ENCODE measurements around the gene CYP3A7.
"Not testable (repeated sequence)": the region's sequence is repeated elsewhere in the genome, so short reads cannot be mapped to it uniquely, and the experiment has no call there.

CYP3A7 gene

GRCh38 chr7:99707096-99707495, 27.9 kb downstream of the CYP3A7 start:
- DNase-seq (ENCODE audit: low read depth in 2 of 2): no peak

- no peak for DNase-seq (ENCODE audit: low read depth in 2 of 2)
These were observed 35.0 kb downstream of the CYP3A7 start for GRCh38 chr7:99699946-99700345.

DNA sequence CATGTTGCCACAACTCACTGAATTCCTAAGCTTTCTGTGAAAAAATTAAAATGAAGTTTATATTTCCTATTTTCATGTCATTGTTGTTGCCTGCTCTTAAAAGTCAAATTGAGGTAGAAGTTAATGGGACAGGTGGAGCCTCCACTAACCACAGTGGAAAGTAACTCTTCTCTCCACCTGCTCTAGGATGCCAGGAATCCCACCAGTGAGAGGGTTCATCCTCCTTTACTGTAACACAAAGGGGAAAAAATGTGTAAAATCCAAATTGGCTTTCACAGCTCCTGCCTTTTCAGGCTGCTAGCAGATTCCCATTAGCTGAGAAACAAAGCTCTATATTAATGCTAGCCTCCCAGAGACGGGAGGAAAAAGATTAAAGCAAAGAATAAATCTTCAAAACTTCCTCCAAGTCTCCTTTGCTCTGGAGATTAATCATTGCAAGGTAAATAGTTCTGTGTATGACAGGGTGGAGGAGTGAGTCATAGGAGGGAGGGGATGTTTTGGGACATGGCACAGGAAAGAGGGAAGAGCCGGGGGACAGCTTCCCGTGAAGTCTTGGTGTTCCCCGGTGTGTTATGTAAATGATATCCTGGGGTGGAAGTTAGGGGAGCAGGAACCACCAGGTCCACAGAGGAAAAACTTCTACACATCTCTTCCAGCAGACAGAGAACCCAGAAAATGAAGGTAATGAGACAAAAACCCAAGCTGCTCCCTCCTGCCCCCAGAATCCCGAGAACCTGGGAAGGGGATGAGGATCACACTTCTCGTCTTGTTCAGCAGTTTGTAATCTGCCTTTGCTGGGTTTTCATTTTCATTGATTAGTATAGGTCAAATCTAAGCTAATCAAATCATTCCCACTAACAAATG, 35.9 kb downstream of the CYP3A7 start:
- not testable (repeated sequence) for DNase-seq (ENCODE audit: low read depth in 2 of 2)

GRCh38 chr7:99694912-99695304, 40.1 kb downstream of the CYP3A7 start:
- DNase-seq (ENCODE audit: low read depth in 2 of 2): no peak

DNA sequence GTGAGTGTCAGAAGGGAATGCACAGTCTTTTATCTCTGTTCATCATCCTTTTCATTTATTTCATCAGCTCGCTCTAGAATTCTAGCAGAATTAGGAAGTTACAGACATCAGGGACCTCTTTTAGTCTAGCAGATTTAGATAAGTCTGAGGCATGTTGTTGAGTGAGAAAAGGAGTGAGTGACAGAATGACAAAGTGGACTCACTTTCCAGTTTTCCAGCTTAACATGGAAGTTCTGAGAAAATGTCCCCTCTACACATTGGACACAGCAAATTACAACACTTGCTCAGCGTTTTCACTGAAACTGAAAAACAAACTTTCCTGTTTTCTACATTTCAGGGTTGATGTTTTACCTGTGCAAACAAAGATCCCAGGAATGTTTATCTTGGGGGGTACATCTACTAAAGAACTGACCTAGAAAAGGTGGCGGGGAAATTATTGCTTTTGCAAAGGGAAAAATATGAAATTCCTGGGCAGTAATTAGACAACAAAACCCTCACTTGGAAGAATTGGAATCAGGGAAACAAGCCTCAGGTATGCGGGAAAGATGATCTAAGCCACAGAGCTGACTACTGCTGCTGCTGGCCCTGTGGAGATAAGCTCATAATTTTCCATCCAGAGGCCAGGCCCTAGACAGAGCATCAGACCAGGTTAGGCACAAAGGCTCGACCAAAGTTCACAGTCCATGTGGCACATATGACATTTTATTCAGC, 40.6 kb downstream of the CYP3A7 start:
- DNase-seq (ENCODE audit: low read depth in 2 of 2): no peak

GRCh38 chr7:99693427-99694200, 41.4 kb downstream of the CYP3A7 start:
- no peak for DNase-seq (ENCODE audit: low read depth in 2 of 2)

GRCh38 chr7:99693100-99693426, 41.9 kb downstream of the CYP3A7 start:
- no peak for DNase-seq (ENCODE audit: low read depth in 2 of 2)

GRCh38 chr7:99692563-99692962, 42.4 kb downstream of the CYP3A7 start:
- DNase-seq (ENCODE audit: low read depth in 2 of 2): not testable (repeated sequence)

GRCh38 chr7:99691658-99692057, 43.3 kb downstream of the CYP3A7 start:
- DNase-seq (ENCODE audit: low read depth in 2 of 2): not testable (repeated sequence)

- DNase-seq (ENCODE audit: low read depth in 2 of 2): not testable (repeated sequence)
These were observed 44.1 kb downstream of the CYP3A7 start for GRCh38 chr7:99690918-99691317.

DNA sequence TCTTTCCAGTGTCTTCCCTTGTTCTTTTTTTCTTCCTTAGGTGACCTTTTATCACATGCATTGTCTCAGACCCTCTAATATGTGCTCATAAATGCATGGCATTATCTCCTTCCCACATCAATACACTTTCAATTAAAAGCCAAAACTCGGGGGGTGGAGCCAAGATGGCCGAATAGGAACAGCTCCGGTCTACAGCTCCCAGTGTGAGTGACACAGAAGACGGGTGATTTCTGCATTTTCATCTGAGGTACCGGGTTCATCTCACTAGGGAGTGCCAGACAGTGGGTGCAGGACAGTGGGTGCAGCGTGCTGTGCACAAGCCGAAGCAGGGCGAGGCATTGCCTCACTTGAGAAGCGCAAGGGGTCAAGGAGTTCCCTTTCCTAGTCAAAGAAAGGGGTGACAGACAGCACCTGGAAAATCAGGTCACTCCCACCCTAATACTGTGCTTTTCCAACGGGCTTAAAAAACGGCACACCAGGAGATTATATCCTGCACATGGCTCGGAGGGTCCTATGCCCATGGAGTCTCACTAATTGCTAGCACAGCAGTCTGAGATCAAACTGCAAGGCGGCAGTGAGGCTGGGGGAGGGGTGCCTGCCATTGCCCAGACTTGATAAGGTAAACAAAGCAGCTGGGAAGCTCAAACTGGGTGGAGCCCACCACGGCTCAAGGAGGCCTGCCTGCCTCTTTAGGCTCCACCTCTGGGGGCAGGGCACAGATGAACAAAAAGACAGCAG, 49.0 kb downstream of the CYP3A7 start:
- DNase-seq (ENCODE audit: low read depth in 2 of 2): not testable (repeated sequence)

GRCh38 chr7:99685129-99685758, 49.8 kb downstream of the CYP3A7 start:
- no peak for DNase-seq (ENCODE audit: low read depth in 2 of 2)

DNA sequence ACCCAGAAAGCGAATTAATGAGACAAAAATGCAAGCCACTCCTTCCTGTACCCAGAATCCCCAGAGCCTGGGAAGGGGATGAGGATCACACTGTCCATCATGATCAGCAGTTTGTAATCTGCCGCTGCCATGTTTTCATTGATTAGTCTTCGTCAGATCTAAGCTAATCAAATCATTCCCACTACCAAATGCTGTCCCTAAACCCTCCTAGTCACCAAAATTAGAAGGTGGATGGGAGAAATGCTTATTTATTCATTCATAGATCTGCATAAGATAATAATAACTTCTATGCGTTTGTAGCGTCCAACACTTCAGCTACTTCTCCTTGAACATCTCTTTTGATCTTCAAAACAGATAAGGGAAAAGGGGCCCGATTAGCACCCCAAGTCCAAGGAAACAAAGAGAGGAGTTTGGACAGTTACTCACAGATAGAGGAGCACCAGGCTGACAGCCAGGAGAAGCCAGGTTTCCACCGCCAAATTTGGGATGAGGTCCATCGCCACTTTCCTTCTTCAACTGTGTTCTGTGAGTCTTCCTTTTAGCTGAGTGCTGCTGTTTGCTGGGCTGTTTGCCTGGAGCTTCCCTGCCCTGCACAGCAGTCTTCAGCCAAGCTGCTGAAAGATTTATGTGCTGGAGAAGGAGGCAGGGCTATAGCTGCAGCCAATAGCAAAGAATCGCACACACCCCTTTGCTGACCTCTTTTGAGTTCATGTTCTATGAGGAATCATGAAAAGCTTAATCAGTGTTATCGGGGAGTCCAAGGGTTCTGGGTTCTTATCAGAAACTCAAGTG, 55.4 kb downstream of the CYP3A7 start, which contains the start of gene CYP3A5:
Gene CYP3A5 (minus strand): TSS at position 597 of the 792 bp plus-strand sequence. CDS start 100 bp downstream, at position 497.
- DNase-seq (ENCODE audit: low read depth in 2 of 2): no peak

GRCh38 chr7:99679032-99679399, 56.0 kb downstream of the CYP3A7 start:
- no peak for DNase-seq (ENCODE audit: low read depth in 2 of 2)

GRCh38 chr7:99677648-99678045, 57.3 kb downstream of the CYP3A7 start:
- no peak for DNase-seq (ENCODE audit: low read depth in 2 of 2)

- DNase-seq (ENCODE audit: low read depth in 2 of 2): no peak
These were observed 57.9 kb downstream of the CYP3A7 start for GRCh38 chr7:99677013-99677647.

DNA sequence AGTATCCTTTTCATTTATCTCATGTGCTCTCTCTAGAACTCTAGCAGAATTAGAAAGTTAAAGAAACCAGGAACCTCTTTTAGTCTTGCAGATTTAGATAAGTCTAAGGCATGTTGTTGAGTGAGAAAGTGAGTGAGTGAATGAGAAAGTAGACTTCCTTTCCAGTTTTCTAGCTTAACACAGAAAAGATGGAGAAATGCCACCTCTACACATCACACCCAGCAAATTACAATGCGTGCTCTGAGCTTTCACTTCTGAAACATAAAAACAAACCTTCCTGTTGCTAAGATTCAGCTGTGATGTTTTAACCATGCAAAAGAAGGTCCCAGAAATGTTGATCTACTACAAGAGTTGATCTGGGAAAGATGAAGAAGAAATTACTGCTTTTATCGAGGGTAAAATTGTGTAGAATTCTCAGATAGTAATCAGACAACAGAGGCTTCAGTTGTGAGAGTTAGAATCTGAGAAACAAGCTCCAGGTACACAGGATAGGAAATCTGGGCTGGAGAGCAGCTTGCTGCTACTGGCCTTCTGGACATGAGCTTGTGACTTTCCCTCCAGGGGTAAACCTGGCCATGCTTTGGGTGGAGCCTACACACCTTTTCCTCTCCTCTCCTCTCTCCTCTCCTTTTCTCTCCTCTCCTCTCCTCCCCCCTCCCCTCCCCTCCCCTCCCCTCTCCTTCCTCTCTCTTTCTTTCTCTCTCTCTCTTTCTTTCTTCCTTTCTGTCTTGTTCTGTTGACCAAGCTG, 59.8 kb downstream of the CYP3A7 start:
- DNase-seq (ENCODE audit: low read depth in 2 of 2): no peak

- no peak for DNase-seq (ENCODE audit: low read depth in 2 of 2)
These were observed 62.4 kb downstream of the CYP3A7 start for GRCh38 chr7:99672573-99672972.

GRCh38 chr7:99669782-99670181, 65.2 kb downstream of the CYP3A7 start:
- DNase-seq (ENCODE audit: low read depth in 2 of 2): no peak

All from stimulated activated CD8-positive, alpha-beta memory T cell treated with anti-CD3 and anti-CD28 coated beads, Interleukin-15, amount 100 ng/mL, for 48 hours (primary cell).